ENCODE results near the gene KIF19. TPM values are rescaled to one million over a fixed set of nuclear protein-coding genes. Genes with fewer than 3 reads are reported as not detected.

Gene KIF19
- total RNA-seq, 4 donors from 2014 or later, result 0.81 to 2.1 (median 1.5) TPM

DNA sequence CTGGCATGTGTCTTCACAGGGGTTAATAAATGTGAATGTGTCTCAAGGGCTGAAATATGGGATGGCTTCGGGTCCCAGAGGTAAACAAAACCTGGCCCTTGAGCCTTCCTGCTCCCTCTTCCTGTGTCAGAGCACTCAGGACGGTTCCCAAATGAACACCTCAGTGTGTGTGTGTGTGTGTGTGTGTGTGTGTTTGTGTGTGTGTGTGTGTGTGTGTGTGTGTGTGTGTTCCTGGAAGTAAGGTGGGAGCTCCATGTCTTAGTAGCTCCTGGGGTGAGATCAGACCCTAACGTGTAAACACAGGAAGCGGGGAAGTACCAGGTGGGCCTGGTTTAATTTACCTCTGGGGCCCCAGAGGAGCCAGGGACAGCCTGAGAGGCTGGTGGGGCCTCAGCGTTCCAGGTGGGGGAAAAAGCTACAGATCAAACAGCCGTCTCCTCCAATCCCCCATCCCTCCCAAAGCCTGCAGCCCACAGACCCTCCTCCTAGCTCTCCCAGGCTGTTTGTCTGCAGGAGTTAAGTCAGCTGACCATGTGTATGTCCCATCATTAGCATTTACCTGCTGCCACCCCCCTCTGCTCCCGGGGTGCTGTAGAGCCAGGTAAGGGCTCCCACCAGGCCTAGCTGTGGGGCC lies 6.1 kb downstream of the KIF19 start:
- Histone ChIP-seq H3K36me3 (no peaks in the 10 kb centered on the region), H3K27ac (no peak overlapping the region), H3K27me3 (peaks cover 83% of the 10 kb centered on the region), H3K9me3 (peaks cover 0 to 18% (median 0%) of the 10 kb centered on the region in 3 donors), H3K4me1 (no peaks in the 10 kb centered on the region), H3K4me3 (no peak overlapping the region)
- no peak for ATAC-seq
- WGBS, 2 donors (ENCODE audit: low coverage in 1 of 2), result 60% methylated on average over 3 of the region's 7 CpGs; no CpG with 5 or more reads in 1 of the 2 donors
- no peak for TF ChIP-seq POLR2A (IDR thresholded peaks at IDR 0.05)
- TF ChIP-seq CTCF (IDR thresholded peaks at IDR 0.05), result no peak
- TF ChIP-seq POLR2AphosphoS5 (IDR thresholded peaks at IDR 0.05), result no peak
- no peak for TF ChIP-seq EP300 (IDR thresholded peaks at IDR 0.05)

DNA sequence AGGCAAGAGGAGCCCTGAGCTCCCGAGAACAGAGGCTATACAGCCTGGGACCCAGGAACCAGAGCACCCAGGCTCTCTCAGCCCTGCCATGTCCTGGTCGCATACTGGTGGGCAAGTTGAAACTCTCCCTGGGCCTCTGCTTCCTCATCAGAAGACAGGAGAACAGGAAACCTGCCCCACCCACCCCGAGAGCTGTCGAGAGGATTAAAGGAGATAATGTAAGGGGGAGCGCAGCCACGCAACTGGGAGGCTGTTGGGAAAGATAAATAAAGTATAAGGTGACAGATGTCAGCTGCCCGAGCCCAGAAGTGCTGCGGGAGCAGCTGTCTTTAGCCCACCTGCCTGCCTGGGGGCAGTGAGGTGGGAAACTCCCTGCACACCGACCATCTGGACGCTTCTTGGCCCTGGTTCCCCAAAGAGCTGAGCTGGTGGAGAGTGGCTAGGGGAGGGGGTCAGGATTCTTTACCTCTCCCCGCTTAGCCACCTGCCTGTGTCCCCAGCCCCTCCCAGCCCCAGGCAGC lies 6.8 kb downstream of the KIF19 start:
- no peaks in the 10 kb centered on the region for H3K4me1 ChIP-seq
- whole genome bisulfite sequencing, 2 donors (ENCODE audit: low coverage in 1 of 2), result 18 to 54% methylated on average over 7 to 10 of the region's 11 CpGs
- TF ChIP-seq CTCF (IDR thresholded peaks at IDR 0.05) (no peak), POLR2A (IDR thresholded peaks at IDR 0.05) (no peak)
- no peak for ATAC-seq
- H3K27me3 ChIP-seq, result peaks cover 80% of the 10 kb centered on the region
- H3K36me3 ChIP-seq, result no peaks in the 10 kb centered on the region
- H3K27ac ChIP-seq, result no peak overlapping the region
- no peak overlapping the region for H3K4me3 ChIP-seq
- peaks cover 0 to 18% (median 0%) of the 10 kb centered on the region in 3 donors for H3K9me3 ChIP-seq

GRCh38 chr17:74334393-74335039 lies 8.5 kb downstream of the KIF19 start:
- H3K27me3 ChIP-seq, result peaks cover 84% of the 10 kb centered on the region
- no peak for TF ChIP-seq POLR2AphosphoS5 (IDR thresholded peaks at IDR 0.05)
- no peak for TF ChIP-seq EP300 (IDR thresholded peaks at IDR 0.05)
- TF ChIP-seq POLR2A (IDR thresholded peaks at IDR 0.05), result no peak
- TF ChIP-seq CTCF (IDR thresholded peaks at IDR 0.05), result no peak
- no peak overlapping the region for H3K4me3 ChIP-seq
- WGBS, 2 donors (ENCODE audit: low coverage in 1 of 2), result 83% methylated on average over 1 of the region's 2 CpGs; no CpG with 5 or more reads in 1 of the 2 donors
- no peaks in the 10 kb centered on the region for H3K4me1 ChIP-seq
- no peaks in the 10 kb centered on the region for H3K36me3 ChIP-seq
- H3K9me3 ChIP-seq, result peaks cover 0 to 18% (median 0%) of the 10 kb centered on the region in 3 donors
- ATAC-seq, result no peak
- H3K27ac ChIP-seq, result no peak overlapping the region

DNA sequence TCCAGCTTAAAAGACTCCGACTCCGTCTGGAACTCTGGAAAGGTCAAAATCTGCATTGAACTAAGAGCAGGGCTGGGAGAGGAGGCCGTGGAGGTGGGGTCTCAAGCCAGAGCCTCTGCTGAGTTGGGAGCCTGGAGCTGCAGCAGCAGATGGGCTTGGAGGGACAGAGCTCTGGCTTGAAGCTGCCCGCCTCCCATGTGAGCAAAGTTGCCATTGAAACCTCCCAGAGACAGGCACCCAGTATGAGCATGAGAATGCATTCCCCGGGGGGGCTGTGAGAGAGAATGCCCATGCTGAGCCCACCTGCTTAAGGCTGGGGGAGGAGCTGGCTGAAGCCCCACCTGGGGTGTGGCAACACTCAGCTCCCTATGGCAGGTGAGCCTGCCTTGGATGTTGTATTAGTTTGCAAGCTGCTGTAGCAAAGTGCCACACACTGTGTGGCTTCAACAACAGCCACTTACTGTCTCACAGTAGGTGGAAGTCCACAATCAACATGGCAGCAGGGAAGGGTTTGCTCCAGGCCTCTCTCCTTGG lies 9.6 kb downstream of the KIF19 start:
- no peak for TF ChIP-seq POLR2AphosphoS5 (IDR thresholded peaks at IDR 0.05)
- no peak for TF ChIP-seq EP300 (IDR thresholded peaks at IDR 0.05)
- no peak for TF ChIP-seq POLR2A (IDR thresholded peaks at IDR 0.05)
- TF ChIP-seq CTCF (IDR thresholded peaks at IDR 0.05), result no peak
- H3K36me3 ChIP-seq, result no peaks in the 10 kb centered on the region
- H3K4me1 ChIP-seq, result no peaks in the 10 kb centered on the region
- WGBS, 2 donors (ENCODE audit: low coverage in 1 of 2), result 20 to 70% methylated on average over 1 to 2 of the region's 5 CpGs
- H3K27ac ChIP-seq, result no peak overlapping the region
- H3K9me3 ChIP-seq, result peaks cover 0 to 18% (median 0%) of the 10 kb centered on the region in 3 donors
- no peak for ATAC-seq
- peaks cover 78% of the 10 kb centered on the region for H3K27me3 ChIP-seq
- no peak overlapping the region for H3K4me3 ChIP-seq
